Neural crest cell (in vitro differentiated cells): ENCODE measurements around the gene PER2. TPM values are rescaled to one million over a fixed set of nuclear protein-coding genes. Genes with fewer than 3 reads are reported as not detected.
"Not testable (repeated sequence)": the region's sequence is repeated elsewhere in the genome, so short reads cannot be mapped to it uniquely, and the experiment has no call there.

Experiments used
- DNase-seq: peaks from one replicate; pipeline ENCODE4 v3.0.0; 2021; ENCODE audit warnings: low read depth, mixed read lengths, low spot score
- H3K27ac Mint-ChIP-seq: one replicate; pipeline ENCODE4 v1.8.0; 2021; ENCODE audit warnings: mild to moderate bottlenecking, mixed read lengths; ENCODE audit not compliant: unreplicated experiment
- H3K27me3 Mint-ChIP-seq: 2 replicates; pipeline ENCODE4 v1.8.0; 2021; ENCODE audit warnings: low read depth, mild to moderate bottlenecking, mixed read lengths
- H3K36me3 Mint-ChIP-seq: 2 replicates; pipeline ENCODE4 v1.8.0; 2021; ENCODE audit warnings: low read depth, mild to moderate bottlenecking, mixed read lengths
- H3K4me1 Mint-ChIP-seq: 2 replicates; pipeline ENCODE4 v1.8.0; 2021; ENCODE audit warnings: mixed read lengths
- H3K4me3 Mint-ChIP-seq: one replicate; pipeline ENCODE4 v1.8.0; 2021; ENCODE audit warnings: mild to moderate bottlenecking, mixed read lengths
- H3K9me3 Mint-ChIP-seq: 2 replicates; pipeline ENCODE4 v1.8.0; 2021; ENCODE audit warnings: mixed read lengths
- CTCF ChIP-seq: fragments of 200-600 bp; sonication (generic); conservative IDR thresholded peaks from 2 replicates; pipeline ENCODE4 v1.5.0; 2021; ENCODE audit warnings: antibody characterized with exemption, mild to moderate bottlenecking
- total RNA-seq: library from RNA; stranded (reverse); gene quantifications from 2 replicates; pipeline ENCODE4 v1.2.1, GENCODE V29; 2021

The PER2 gene
- total RNA-seq, 1 donor from 2014 or later, result 8.6 TPM

- Mint-ChIP-seq H3K9me3 (no peaks in the 10 kb centered on the region), H3K4me1 (peaks cover under 1% of the 10 kb centered on the region), H3K27me3 (peaks cover 5% of the 10 kb centered on the region), H3K36me3 (no peaks in the 10 kb centered on the region), H3K27ac (no peak overlapping the region), H3K4me3 (no peak overlapping the region)
- DNase-seq, result no peak
- TF ChIP-seq CTCF, result no peak
Observed at GRCh38 chr2:238314576-238314975, 26.2 kb upstream of the PER2 start.

GRCh38 chr2:238313991-238314350, 25.6 kb upstream of the PER2 start:
- H3K4me3 Mint-ChIP-seq, result no peak overlapping the region
- H3K27me3 Mint-ChIP-seq, result peaks cover 5% of the 10 kb centered on the region
- no peak for TF ChIP-seq CTCF
- H3K4me1 Mint-ChIP-seq, result no peaks in the 10 kb centered on the region
- no peaks in the 10 kb centered on the region for H3K36me3 Mint-ChIP-seq
- DNase-seq, result no peak
- no peaks in the 10 kb centered on the region for H3K9me3 Mint-ChIP-seq
- H3K27ac Mint-ChIP-seq, result no peak overlapping the region

GRCh38 chr2:238313289-238313990, 25.0 kb upstream of the PER2 start:
- Mint-ChIP-seq H3K36me3 (no peaks in the 10 kb centered on the region), H3K4me1 (no peaks in the 10 kb centered on the region), H3K27ac (no peak overlapping the region), H3K4me3 (no peak overlapping the region), H3K9me3 (no peaks in the 10 kb centered on the region), H3K27me3 (peaks cover 5% of the 10 kb centered on the region)
- TF ChIP-seq CTCF, result no peak
- DNase-seq, result no peak

- H3K4me3 Mint-ChIP-seq, H3K27ac Mint-ChIP-seq, H3K4me1 Mint-ChIP-seq, H3K36me3 Mint-ChIP-seq, H3K9me3 Mint-ChIP-seq, H3K27me3 Mint-ChIP-seq, DNase-seq: not testable (repeated sequence)
Observed at GRCh38 chr2:238310721-238311120, 22.3 kb upstream of the PER2 start.

GRCh38 chr2:238308177-238308576, 19.8 kb upstream of the PER2 start:
- H3K4me1 Mint-ChIP-seq, result no peaks in the 10 kb centered on the region
- no peak overlapping the region for H3K27ac Mint-ChIP-seq
- H3K36me3 Mint-ChIP-seq, result no peaks in the 10 kb centered on the region
- H3K27me3 Mint-ChIP-seq, result no peaks in the 10 kb centered on the region
- no peak overlapping the region for H3K4me3 Mint-ChIP-seq
- no peak for DNase-seq
- no peak for TF ChIP-seq CTCF
- H3K9me3 Mint-ChIP-seq, result no peaks in the 10 kb centered on the region

GRCh38 chr2:238306672-238306998, 18.2 kb upstream of the PER2 start:
- Mint-ChIP-seq H3K9me3 (no peaks in the 10 kb centered on the region), H3K4me1 (no peaks in the 10 kb centered on the region), H3K27me3 (no peaks in the 10 kb centered on the region), H3K36me3 (no peaks in the 10 kb centered on the region), H3K4me3 (no peak overlapping the region), H3K27ac (no peak overlapping the region)
- DNase-seq, result no peak
- TF ChIP-seq CTCF, result no peak
